GM12872 (cell line): ENCODE data around the gene TTBK1.

Experiments used
- TF ChIP-seq, protein P1 (sequence below): IDR thresholded peaks from 3 replicates; pipeline ENCODE4 v1.5.1; 2011; ENCODE audit warnings: low read depth, mild to moderate bottlenecking, low read length, moderate library complexity; ENCODE audit not compliant: insufficient read depth

TTBK1 gene

DNA sequence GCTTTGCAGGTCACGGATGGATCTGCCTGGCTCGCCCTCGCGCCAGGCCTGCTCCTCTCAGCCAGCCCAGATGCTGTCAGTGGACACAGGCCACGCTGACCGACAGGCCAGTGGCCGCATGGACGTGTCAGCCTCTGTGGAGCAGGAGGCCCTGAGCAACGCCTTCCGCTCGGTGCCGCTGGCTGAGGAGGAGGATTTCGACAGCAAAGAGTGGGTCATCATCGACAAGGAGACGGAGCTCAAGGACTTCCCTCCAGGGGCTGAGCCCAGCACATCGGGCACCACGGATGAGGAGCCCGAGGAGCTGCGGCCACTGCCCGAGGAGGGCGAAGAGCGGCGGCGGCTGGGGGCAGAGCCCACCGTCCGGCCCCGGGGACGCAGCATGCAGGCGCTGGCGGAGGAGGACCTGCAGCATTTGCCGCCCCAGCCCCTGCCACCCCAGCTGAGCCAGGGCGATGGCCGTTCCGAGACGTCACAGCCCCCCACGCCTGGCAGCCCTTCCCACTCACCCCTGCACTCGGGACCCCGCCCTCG, 19.6 kb downstream of the TTBK1 start:
- TF ChIP-seq, protein P1, sequence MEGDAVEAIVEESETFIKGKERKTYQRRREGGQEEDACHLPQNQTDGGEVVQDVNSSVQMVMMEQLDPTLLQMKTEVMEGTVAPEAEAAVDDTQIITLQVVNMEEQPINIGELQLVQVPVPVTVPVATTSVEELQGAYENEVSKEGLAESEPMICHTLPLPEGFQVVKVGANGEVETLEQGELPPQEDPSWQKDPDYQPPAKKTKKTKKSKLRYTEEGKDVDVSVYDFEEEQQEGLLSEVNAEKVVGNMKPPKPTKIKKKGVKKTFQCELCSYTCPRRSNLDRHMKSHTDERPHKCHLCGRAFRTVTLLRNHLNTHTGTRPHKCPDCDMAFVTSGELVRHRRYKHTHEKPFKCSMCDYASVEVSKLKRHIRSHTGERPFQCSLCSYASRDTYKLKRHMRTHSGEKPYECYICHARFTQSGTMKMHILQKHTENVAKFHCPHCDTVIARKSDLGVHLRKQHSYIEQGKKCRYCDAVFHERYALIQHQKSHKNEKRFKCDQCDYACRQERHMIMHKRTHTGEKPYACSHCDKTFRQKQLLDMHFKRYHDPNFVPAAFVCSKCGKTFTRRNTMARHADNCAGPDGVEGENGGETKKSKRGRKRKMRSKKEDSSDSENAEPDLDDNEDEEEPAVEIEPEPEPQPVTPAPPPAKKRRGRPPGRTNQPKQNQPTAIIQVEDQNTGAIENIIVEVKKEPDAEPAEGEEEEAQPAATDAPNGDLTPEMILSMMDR, result no peak

DNA sequence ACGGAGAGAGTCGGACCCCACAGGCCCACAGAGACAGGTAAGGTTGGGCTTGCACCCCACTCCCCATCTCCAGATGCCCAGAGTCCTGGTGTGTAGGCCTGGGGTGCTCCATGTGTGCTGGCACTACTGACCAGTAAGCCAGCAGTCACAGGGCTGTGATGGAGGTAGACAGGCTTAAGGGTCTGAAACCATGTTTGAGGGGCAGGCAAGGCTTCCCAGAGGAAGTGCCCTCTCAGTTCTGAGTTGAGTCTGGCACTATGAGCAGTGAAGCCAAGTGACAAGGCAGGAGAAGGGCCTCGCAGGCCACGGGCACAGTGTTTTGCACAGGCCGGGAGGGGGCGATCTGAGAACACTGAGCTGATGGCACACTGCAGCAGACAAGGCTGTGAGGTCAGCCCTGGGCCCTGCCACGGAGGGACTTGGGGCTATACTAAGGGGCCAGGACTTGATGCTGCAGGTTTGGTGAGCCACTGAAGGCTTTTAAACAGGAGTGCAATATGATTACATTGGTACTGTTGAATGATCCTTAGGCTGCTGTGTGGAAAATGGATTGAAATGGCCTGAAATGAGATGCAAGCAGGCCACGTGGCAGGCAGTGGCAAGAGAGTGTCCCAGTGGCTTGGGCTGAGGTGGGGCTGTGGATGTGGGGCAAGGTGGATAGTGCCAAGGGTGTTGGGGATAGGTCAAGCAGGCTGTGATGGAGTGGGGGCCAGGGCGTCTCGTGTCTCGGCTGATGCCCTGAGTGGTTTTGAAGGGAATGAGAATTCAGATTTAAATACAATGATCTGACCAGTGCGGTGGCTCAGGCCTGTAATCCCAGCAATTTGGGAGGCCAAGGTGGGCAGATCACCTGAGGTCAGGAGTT, 20.3 kb downstream of the TTBK1 start:
- TF ChIP-seq, protein P1, result peak; percentile 96

GRCh38 chr6:43264599-43265145, 21.4 kb downstream of the TTBK1 start:
- TF ChIP-seq, protein P1, result no peak

DNA sequence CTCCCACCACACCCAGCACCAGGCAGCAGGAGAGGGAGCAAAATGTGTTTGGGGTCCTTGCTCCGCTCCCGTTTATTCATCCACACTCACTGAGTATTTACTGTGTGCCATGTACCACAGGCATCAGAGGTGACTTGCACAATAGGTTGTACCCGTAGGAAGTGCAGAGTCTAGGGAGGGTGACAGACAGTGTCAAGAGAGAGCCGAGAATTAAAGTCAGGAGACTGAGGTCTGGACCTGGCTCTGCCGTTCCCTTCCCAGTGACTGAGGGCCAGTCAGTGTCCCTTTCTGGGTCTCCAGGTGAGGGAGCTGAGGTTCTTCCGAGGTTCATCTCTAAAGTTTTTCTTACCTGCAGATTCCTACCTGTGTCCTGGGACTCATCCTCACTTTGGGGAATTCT, 22.3 kb downstream of the TTBK1 start:
- TF ChIP-seq, protein P1, result no peak

GRCh38 chr6:43267619-43268354, 24.5 kb downstream of the TTBK1 start:
- TF ChIP-seq, protein P1, result no peak

DNA sequence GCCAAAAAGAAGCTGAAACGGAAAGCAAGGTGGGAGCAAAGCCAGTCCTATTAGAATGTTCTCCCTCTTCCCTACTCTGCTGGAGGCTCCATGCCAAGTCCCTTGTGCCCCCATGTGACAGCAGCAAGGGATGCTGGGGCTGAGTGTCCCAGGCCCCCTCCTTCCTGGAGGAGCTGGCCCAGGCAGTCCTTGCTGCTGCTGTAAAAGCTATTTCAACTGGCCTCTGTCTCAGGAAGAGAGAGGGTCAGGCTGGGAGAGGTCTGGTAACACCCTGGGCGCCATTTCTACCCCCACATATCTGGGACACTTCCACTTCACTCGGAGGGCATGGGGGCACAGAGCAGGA, 25.0 kb downstream of the TTBK1 start:
- TF ChIP-seq, protein P1, result no peak

DNA sequence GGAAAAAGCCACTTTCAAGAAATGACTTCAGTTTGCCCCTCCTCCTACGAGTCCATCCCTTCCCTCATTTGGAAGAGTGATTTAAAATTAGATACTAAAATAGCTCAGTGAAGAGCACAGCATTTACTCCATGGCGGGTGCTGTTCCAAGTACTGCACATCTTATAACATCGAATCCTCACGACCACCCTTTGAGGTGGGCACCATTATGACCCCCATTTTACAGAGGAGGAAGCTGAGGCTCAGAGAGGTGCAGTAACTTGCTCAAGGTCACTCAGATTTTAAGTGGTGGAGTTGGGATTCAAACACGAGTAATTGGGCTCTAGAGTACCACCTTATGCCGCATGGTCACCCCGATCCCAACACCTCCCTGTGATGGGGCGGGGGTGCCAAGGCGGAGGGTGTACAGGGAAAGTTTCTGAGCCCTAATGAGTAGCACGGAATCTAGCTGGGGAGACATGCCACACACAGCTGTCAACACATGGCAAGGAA, 25.5 kb downstream of the TTBK1 start:
- TF ChIP-seq, protein P1, result no peak
